SHP77 treated with DMSO at 0.1 percent for 48 hours (cell line): Measurements from ENCODE around the gene ZBTB7B.

Experiments
- DNase-seq: peaks from one replicate; lab custom pipeline; 2025; lab: John Stamatoyannopoulos, UW

ZBTB7B gene

GRCh38 chr1:155061381-155062150 is 59.0 kb downstream of the ZBTB7B start:
- DNase-seq = peak; percentile 83

- no peak for DNase-seq
Measured at GRCh38 chr1:155062151-155062686, 59.6 kb downstream of the ZBTB7B start.

DNA sequence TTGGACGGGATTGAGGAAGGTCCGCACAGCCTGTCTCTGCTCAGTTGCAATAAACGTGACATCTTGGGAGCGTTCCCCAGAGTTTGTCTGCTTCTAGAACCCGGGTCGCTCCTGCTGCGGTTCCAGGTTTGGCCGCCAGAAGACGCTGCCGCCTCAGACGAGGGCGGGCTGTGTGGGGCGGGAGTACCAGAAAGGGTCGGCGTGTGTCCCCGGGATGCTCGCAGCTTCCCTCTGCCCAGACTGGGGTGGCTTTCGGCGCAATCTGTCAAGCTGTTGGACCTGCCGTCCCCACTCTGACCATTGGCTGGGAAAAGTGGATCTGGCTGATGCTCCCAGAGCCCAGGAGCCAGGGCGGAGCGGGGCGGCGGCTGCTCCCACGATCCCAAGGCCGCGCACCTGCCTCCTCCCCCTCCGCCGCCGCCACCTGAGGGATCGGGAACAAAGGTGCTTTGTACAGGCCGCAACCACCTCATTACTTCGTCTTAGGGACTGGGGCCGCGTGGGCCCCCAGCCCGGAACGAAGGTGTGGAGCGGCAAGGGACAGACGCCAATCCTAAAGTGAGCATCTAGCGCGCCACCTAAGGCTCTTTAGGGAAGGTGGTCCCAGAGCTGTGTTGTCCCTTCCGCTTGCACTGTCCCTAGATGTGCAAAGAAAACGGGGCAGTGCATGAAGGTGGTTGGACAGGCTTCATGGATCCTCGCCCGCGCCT is 60.3 kb downstream of the ZBTB7B start:
- DNase-seq = no peak

DNA sequence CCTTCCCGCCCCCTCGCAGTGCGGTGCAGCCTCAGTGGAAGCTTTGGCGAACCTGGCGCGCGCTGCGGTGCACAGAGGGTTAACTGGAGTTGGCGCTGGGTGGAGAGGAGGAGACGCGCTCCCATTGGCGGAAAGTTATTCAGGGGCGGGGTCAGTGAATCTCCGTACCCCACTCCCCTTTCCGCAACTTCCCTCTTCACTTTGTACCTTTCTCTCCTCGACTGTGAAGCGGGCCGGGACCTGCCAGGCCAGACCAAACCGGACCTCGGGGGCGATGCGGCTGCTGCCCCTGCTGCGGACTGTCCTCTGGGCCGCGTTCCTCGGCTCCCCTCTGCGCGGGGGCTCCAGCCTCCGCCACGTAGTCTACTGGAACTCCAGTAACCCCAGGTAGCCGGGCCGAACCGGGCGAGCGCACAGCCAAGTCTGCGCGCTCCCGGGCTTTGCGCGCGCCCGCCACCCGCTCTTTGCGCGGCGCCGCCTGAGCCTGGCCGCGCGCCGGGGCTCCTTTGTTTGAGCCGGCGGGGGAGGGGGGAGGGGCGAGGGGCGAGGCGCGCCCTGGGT is 61.0 kb downstream of the ZBTB7B start, which contains the start of gene EFNA4:
Gene EFNA4, plus strand, starts transcription at position 191 of the 561 bp plus-strand sequence. Its CDS starts 84 bp downstream, at position 275.
- peak; percentile 51 for DNase-seq

- no peak for DNase-seq
Measured at GRCh38 chr1:155064111-155064831, 61.7 kb downstream of the ZBTB7B start.

DNA sequence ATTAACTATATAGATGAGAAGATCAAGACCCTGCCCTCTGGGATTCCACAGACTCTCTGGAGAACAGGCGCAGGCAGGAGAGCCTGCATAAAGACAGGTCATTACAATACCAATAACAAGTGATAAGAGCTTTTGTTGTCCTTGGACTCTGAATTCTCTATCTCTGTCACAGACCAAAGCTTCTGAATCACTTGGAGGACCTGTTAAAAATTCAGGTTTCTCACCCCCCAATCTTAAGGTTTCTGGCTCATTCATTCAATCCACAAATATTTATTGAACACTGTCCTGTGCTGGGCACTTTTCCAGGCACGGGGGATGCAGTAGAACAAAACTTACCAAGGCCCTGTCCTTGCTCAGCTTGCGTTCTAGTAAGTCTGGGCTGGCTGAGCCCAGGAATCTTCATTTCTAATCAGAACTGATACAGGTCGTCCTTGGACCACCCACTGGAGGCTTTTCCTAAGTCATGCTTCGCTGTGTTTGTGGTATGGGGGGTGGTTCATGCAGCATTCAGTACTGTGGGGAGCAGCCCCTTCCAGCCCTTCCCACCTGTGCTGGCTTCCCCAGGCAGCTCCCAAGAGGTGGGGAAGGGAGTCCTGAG is 62.3 kb downstream of the ZBTB7B start:
- DNase-seq = no peak

DNA sequence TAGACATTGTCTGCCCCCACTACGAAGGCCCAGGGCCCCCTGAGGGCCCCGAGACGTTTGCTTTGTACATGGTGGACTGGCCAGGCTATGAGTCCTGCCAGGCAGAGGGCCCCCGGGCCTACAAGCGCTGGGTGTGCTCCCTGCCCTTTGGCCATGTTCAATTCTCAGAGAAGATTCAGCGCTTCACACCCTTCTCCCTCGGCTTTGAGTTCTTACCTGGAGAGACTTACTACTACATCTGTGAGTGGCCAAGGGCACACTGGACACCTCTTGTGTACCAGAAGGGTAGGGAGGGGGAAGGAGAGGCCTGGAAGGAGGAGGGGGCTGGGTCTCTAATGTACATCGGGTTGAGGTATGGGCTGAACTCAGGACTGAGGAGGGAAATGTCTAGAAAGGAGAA is 64.2 kb downstream of the ZBTB7B start:
- DNase-seq = no peak
